NCI-H82 treated with DMSO at 0.1 percent for 48 hours (cell line): ENCODE measurements around the gene TNXB.
"Not testable (repeated sequence)": the region's sequence is repeated elsewhere in the genome, so short reads cannot be mapped to it uniquely, and the experiment has no call there.

Experiments
- DNase-seq: peaks from one replicate; lab custom pipeline; 2025; ENCODE audit not compliant: unreplicated experiment; lab: John Stamatoyannopoulos, UW

Gene TNXB

DNA sequence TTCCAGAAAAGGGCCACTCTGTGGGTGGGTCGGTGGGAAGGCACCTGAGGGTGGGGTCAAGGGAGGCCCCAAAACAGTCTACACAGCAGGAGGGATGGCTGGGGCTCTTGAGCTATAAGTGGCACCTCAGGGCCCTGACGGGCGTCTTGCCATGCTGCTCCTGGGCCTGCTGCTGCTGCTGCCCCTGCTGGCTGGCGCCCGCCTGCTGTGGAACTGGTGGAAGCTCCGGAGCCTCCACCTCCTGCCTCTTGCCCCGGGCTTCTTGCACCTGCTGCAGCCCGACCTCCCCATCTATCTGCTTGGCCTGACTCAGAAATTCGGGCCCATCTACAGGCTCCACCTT lies 103.6 kb downstream of the TNXB start:
- not testable (repeated sequence) for DNase-seq

DNA sequence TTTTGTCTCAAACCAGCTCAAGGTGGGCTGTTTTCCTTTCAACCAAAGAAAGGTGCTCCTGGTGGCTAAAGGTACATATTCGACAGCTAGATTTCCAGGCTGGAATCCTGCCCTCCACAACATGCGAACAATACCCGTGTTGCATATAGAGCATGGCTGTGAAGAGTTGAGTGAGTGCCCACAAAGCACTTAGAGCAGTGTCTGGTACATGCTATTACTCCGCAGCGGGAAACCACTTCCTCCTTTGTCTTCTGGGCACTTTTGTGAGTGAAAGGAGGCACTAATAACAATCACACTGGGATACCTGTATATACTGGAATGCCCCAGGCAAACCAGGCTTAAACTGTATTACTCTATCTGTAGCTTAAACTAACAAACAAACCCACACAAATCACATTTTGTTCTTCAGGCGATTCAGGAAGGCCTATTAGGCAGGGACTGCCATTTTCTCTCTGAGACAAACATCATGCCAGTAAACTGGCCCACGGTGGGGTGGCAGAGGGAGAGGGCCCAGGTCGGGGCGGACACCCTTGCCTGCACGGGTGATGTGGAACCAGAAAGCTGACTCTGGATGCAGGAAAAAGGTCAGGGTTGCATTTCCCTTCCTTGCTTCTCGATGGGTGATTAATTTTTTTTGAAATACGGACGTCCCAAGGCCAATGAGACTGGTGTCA lies 104.1 kb downstream of the TNXB start:
- DNase-seq, result not testable (repeated sequence)

DNA sequence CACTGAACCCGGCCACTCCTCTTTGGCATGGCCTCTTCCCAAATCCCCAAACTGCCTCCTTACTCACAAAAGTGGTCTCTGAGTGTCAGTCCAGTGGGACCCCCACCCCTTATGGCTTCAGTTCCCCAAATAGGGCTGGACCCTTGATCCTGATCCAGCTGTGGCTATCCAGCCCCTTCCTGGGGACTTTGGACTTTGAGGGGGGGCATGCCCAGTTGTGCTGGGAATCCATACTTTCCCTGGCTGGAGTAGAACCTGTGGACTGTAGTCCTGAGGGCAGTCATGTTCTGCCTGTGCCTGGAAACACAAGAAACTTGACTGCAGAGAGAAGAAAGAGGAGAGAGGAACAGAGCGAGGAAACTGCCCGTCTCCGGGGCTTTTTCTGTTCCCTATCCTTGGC lies 104.7 kb downstream of the TNXB start:
- DNase-seq, result not testable (repeated sequence)

DNA sequence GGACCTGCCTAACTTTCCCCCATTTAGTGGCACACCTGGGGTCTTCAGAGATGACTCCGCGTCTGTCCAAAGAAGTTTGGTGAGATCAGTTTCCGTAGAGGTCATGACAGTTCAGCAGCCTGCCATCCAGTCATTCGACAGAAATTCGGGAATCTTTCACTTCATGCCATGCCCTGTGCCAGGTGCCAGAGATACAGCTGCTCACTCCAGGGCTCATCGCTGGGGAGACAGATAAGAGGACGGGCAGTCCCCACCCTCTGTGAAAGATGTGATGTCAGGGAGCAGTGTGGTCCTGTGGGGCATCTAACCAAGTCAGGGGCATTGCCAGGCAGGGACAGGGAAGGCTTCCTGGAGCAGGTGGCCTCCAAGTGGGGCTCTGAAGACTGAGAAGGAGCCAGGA lies 105.8 kb downstream of the TNXB start:
- not testable (repeated sequence) for DNase-seq

DNA sequence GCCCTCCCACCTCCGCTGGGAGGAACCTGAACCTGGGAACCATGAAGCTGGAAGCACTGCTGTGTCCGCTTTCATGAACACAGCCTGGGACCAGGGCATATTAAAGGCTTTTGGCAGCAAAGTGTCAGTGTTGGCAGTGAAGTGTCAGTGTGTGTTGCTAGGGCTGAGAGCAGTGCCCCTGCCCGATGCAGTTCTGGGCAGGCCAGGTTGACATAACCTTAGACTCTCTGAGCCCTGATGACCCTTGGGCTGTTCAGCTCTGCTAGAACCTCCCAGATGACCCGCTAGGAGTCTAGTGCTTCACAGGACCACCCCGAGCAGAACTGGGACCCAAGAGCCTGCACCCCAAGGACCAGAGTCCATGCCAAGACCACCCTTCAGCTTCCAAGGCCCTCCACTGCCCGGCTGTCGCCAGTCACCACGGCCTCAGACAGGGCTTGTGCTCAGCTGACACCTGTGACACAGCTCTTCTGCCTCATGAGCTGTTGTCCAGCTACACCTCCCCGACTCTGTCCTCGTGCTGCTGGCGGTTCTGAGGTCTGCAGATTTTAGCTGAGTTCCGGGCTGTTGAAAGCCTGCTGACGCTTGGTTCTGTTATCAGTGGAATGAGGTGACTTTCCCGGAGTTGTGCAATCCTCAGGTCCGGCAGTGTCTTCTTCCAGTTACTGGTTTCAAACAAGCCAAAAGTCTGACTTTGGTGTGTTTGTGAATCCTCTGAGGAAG lies 106.4 kb downstream of the TNXB start:
- DNase-seq, result not testable (repeated sequence)

DNA sequence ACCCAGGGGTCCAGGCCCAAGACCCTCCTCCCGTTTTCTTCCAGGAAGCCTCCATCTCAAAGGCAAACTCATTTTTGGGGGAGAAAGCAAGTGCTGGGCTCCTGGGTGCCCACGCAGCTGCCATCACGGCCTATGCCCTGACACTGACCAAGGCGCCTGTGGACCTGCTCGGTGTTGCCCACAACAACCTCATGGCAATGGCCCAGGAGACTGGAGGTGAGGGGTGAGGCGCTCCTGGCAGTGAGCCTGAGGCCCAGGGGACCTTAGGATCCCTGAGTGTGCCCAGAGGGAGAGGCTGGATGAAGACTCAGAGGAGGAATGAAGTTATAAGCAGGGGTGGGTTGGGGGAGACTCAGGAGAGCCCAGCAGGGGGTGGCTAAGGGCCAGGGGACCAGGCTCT lies 112.8 kb downstream of the TNXB start:
- not testable (repeated sequence) for DNase-seq

DNA sequence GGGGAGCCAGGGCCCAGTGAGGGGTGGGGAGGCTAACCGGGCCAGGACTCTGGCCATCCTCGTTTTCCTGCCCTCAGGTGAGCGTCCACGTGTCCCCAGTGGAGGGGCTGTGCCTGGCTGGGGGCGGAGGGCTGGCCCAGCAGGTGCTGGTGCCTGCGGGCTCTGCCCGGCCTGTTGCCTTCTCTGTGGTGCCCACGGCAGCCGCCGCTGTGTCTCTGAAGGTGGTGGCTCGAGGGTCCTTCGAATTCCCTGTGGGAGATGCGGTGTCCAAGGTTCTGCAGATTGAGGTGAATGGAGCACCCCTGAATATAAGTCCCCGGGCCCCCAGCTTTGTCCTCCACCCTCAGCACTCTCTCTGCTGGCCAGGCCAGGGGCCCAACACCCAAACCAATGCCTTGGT lies 114.7 kb downstream of the TNXB start:
- DNase-seq, result not testable (repeated sequence)
